Stimulated activated CD8-positive, alpha-beta memory T cell treated with anti-CD3 and anti-CD28 coated beads, Interleukin-15, amount 100 ng/mL, for 1 hour (primary cell): ENCODE results near the gene AMMECR1L.
A peak's percentile ranks its signal among the peaks of the same experiment; 100 is the strongest.
"Not testable (repeated sequence)": the region's sequence is repeated elsewhere in the genome, so short reads cannot be mapped to it uniquely, and the experiment has no call there.

ENCODE experiments used
- DNase-seq: peaks from one replicate; pipeline ENCODE4 v3.0.0-alpha.2; 2020; ENCODE audit warnings: low read depth

The AMMECR1L gene

GRCh38 chr2:127841466-127842178, 44.1 kb downstream of the AMMECR1L start:
- no peak for DNase-seq

- DNase-seq = no peak
These were observed 44.9 kb downstream of the AMMECR1L start for GRCh38 chr2:127840893-127841292.

GRCh38 chr2:127834951-127835350, 50.8 kb downstream of the AMMECR1L start:
- no peak for DNase-seq

- peak; percentile 15 for DNase-seq
These were observed 55.9 kb downstream of the AMMECR1L start for GRCh38 chr2:127829845-127830246.

DNA sequence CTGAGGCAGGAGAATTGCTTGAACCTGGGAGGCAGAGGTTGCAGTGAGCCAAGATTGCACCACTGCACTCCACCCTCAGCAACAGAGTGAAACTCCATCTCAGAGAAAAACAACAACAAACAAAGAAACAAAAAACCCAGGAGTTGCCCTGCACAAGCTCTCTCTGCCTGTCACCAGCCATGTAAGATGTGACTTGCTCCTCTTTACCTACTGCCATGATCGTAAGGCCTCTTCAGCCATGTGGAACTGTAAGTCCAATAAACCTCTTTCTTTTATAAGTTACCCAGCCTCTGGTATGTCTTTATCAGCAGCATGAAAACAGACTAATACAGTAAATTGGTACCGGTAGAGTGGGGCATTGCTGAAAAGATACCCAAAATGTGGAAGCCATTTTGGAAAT, 59.0 kb downstream of the AMMECR1L start:
- not testable (repeated sequence) for DNase-seq

- DNase-seq = no peak
These were observed 59.7 kb downstream of the AMMECR1L start for GRCh38 chr2:127826047-127826446.

DNA sequence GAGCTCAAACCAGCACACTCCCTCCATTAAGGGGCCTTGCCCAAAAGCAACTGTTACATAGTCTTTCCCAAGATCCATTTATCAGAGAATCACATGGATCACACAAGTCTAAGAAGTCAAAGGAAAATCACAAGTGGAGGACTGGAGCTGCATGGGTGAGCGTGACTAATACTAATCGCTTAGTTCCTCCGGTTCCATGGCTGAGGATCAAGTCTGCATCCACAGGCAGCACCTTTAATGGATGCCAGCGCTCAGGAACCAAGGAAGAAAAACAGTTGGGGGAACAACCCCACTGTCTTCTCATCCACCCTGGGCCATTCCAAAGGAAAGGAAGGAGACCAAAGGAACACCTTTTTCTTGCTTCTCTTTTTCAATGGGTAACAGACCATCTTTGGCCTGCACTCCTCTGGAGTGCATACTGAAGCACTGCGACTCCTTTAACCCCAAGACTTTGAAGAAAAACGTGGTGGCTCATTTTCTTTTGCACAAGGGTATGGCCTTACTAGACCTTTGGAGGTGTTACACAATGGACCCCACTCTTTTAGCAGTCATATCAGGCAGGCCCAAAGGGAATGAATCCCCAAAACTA, 65.6 kb downstream of the AMMECR1L start:
- DNase-seq = no peak

DNA sequence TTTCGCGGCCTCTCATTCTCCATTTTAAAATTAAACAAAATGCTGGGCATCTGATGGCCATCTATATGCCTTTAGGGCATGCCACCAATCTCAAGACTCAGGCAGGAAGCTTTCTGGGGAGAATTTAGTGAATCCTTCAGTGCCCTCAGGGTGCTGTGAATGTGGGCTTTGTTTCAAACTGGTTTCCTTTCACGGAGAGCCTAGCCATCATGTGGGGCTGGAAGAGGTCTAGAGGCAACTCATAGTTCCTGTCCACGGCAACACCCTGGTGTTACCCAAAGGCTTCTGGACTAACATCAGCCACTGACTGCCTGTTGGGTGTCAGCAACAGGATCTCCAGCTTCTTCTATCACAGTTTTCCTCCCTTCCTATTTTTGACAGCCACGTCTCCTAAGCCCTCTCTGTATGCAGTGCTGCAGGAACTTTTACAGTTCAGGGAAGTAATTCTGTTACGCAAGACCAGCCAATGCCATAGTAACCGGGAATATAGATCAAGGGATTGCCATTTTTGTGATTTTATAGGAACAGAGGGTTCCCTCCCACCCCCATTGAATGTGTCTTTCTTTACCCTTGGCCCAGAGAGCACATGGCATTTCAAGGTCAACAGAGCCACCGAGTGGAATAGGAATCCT, 66.8 kb downstream of the AMMECR1L start:
- DNase-seq = no peak

GRCh38 chr2:127818241-127818640, 67.5 kb downstream of the AMMECR1L start:
- no peak for DNase-seq

DNA sequence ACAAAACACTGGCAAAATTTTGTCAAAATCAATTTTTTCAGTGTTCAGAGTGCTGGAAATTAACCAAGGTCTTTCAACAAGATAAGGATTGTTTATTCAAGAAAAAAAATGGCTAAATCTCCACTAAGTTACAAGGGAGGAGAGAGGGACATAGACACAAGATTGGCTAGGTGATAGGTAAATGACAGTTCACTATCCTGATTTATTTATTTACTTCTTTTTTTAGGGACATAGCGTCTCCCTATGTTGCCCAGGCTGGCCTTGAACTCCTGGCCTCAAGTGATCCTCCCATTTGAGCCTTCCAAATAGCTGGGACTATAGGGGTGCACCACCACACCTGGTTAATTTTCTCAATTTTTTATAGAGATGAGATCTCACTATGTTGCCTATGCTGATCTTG, 71.1 kb downstream of the AMMECR1L start:
- no peak for DNase-seq

- not testable (repeated sequence) for DNase-seq
These were observed 73.3 kb downstream of the AMMECR1L start for GRCh38 chr2:127812441-127812840.
